Measurements from ENCODE around the gene CBLC. TPM values are rescaled to one million over a fixed set of nuclear protein-coding genes. Genes with fewer than 3 reads are reported as not detected.

The CBLC gene
- total RNA-seq, 1 donor = under 0.01 TPM

DNA sequence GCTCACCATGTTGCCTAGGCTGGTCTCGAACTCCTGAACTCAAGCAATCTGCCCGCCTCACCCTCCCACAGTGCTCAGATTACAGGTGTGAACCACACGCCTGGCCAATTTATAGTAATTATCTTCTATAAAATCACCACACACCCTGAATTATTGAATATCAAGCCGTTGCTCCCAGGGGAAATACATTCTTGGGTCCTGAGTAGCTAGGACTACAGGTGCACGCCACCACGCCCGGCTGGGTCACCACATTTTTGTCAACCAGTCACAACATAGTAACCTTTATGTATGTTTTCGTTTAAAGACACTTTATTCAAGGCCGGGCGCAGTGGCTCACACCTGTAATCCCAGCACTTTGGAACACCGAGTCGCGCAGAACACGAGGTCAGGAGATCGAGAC, 8.3 kb downstream of the CBLC start:
- TF ChIP-seq, protein P1, sequence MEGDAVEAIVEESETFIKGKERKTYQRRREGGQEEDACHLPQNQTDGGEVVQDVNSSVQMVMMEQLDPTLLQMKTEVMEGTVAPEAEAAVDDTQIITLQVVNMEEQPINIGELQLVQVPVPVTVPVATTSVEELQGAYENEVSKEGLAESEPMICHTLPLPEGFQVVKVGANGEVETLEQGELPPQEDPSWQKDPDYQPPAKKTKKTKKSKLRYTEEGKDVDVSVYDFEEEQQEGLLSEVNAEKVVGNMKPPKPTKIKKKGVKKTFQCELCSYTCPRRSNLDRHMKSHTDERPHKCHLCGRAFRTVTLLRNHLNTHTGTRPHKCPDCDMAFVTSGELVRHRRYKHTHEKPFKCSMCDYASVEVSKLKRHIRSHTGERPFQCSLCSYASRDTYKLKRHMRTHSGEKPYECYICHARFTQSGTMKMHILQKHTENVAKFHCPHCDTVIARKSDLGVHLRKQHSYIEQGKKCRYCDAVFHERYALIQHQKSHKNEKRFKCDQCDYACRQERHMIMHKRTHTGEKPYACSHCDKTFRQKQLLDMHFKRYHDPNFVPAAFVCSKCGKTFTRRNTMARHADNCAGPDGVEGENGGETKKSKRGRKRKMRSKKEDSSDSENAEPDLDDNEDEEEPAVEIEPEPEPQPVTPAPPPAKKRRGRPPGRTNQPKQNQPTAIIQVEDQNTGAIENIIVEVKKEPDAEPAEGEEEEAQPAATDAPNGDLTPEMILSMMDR (IDR thresholded peaks at IDR 0.05; ENCODE audit: insufficient read depth, low read depth, low read length) = no peak
- no peak for DNase-seq (ENCODE audit: low read depth)
- H3K4me3 ChIP-seq (ENCODE audit: low read depth, low read length) = no peak overlapping the region

- TF ChIP-seq, protein P1 (IDR thresholded peaks at IDR 0.05; ENCODE audit: insufficient read depth, low read depth, low read length) = no peak
- no peak overlapping the region for H3K4me3 ChIP-seq (ENCODE audit: low read depth, low read length)
- DNase-seq (ENCODE audit: low read depth) = no peak
These were observed 11.3 kb downstream of the CBLC start for GRCh38 chr19:44788971-44789370.

DNA sequence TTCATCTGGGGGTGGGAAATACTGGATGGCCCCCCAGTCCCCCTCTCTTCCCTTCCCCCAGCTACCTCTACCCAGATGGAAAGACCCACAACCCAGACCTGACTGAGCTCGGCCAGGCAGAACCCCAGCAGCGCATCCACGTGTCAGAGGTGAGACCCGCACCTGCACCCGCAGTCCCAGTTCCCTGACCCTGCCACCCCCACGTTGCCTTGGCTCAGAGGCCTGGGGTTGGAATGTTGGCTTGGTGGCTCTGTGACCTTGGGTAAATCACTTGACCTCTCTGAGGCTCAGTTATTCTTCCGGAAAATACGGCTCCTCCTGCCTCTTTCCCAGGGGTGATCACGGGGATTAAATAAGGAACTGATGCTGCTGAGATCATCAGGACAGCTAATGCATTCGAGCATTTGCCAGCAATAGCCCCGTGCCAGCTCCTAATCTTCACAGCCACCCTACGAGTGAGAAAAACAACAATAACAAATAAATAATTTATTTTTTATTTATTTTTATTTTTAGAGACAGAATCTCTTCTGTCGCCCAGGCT, 12.3 kb downstream of the CBLC start:
- H3K4me3 ChIP-seq (ENCODE audit: low read depth, low read length) = no peak overlapping the region
- TF ChIP-seq, protein P1 (IDR thresholded peaks at IDR 0.05; ENCODE audit: insufficient read depth, low read depth, low read length) = no peak
- DNase-seq (ENCODE audit: low read depth) = no peak

- TF ChIP-seq, protein P1 (IDR thresholded peaks at IDR 0.05; ENCODE audit: insufficient read depth, low read depth, low read length) = no peak
- H3K4me3 ChIP-seq (ENCODE audit: low read depth, low read length) = no peak overlapping the region
- no peak for DNase-seq (ENCODE audit: low read depth)
These were observed 14.6 kb downstream of the CBLC start for GRCh38 chr19:44792281-44792680.

GRCh38 chr19:44794610-44795009, 16.9 kb downstream of the CBLC start:
- H3K4me3 ChIP-seq (ENCODE audit: low read depth, low read length) = no peak overlapping the region
- TF ChIP-seq, protein P1 (IDR thresholded peaks at IDR 0.05; ENCODE audit: insufficient read depth, low read depth, low read length) = no peak
- DNase-seq (ENCODE audit: low read depth) = no peak

DNA sequence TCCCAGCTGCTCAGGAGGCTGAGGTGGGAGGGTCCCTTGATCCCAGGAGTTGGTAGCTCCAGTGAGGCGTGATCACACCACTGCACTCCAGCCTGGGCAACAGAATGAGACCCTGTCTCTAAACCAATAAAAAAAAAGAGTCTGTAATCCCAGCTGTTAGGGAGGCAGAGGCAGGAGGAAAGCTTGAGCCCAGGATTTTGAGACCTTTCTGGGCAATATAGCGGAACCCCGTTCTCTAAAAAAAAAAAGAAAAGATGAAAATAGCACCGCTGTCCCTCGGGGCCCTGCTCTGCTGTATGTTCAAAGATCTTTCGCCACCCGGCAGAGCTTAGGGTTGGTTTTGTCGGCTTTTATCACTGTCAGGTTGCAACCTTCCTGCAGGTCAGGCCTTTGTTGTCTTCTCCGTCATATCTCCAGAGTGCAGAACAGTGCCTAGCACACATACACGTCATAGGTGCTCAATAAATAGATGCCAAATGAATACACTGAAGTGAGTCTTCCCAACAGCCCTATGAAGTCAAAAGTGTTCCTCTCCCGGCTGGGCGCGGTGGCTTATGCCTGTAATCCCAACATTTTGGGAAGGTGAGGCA, 17.8 kb downstream of the CBLC start:
- TF ChIP-seq, protein P1 (IDR thresholded peaks at IDR 0.05; ENCODE audit: insufficient read depth, low read depth, low read length) = no peak
- H3K4me3 ChIP-seq (ENCODE audit: low read depth, low read length) = no peak overlapping the region
- no peak for DNase-seq (ENCODE audit: low read depth)

DNA sequence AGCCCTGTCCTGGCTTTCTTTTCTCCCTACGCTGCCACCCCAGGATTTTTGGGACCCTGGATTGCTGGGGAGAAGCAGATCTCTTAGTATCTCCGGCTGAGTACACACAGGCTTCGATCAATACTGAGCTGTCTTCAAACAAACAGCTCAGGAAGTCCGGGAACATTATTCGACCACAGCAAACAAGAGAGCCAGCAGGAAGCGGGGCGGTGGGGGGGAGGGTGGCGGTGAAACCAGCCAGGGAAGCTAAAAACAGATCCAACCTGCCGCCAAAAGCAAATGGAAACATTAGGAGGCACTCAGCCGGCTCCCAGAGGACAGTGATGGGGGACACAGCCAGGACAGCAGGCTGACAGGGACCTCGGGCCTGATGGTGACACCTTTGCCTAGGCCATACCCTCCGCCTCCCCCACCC, 19.0 kb downstream of the CBLC start:
- TF ChIP-seq, protein P1 (IDR thresholded peaks at IDR 0.05; ENCODE audit: insufficient read depth, low read depth, low read length) = no peak
- no peak for DNase-seq (ENCODE audit: low read depth)

More for the DNA sequence above, 19.0 kb downstream of the CBLC start:
- H3K4me3 ChIP-seq (ENCODE audit: low read depth, low read length) = no peak overlapping the region
